ENCODE data around the gene EIF4B. TPM values are rescaled to one million over a fixed set of nuclear protein-coding genes. Genes with fewer than 3 reads are reported as not detected.

The EIF4B gene
- total and polyA plus RNA-seq, 2 experiments from 2014 or later, result 141 to 584 TPM

DNA sequence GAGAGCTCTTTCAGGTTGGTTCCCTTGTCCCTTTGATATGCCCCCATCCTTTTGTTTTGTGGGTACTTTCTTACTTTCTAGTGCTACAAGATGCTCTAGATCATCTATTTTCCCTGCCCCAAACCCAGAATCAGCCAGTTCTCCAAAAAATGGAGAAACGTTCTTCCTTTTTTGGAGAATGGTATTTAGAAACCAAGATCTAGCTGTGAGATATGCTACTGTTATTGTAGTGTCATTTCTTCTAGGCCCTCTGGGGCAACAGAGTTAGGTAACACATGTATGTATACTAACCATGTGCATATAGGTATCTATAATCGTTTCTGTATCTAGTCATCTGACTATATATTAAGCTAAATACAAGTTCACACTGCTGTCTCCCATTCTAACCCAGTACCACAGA, 84.3 kb downstream of the EIF4B start:
- H3K27me3 Mint-ChIP-seq (ENCODE audit: insufficient read depth, low read depth, poor library complexity), result peaks cover 18% of the 10 kb centered on the region

More for the DNA sequence above, 84.3 kb downstream of the EIF4B start:
- TF ChIP-seq, protein P1, sequence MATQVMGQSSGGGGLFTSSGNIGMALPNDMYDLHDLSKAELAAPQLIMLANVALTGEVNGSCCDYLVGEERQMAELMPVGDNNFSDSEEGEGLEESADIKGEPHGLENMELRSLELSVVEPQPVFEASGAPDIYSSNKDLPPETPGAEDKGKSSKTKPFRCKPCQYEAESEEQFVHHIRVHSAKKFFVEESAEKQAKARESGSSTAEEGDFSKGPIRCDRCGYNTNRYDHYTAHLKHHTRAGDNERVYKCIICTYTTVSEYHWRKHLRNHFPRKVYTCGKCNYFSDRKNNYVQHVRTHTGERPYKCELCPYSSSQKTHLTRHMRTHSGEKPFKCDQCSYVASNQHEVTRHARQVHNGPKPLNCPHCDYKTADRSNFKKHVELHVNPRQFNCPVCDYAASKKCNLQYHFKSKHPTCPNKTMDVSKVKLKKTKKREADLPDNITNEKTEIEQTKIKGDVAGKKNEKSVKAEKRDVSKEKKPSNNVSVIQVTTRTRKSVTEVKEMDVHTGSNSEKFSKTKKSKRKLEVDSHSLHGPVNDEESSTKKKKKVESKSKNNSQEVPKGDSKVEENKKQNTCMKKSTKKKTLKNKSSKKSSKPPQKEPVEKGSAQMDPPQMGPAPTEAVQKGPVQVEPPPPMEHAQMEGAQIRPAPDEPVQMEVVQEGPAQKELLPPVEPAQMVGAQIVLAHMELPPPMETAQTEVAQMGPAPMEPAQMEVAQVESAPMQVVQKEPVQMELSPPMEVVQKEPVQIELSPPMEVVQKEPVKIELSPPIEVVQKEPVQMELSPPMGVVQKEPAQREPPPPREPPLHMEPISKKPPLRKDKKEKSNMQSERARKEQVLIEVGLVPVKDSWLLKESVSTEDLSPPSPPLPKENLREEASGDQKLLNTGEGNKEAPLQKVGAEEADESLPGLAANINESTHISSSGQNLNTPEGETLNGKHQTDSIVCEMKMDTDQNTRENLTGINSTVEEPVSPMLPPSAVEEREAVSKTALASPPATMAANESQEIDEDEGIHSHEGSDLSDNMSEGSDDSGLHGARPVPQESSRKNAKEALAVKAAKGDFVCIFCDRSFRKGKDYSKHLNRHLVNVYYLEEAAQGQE (IDR thresholded peaks at IDR 0.05; ENCODE audit: unreplicated experiment), result no peak
- TF ChIP-seq, protein P2, sequence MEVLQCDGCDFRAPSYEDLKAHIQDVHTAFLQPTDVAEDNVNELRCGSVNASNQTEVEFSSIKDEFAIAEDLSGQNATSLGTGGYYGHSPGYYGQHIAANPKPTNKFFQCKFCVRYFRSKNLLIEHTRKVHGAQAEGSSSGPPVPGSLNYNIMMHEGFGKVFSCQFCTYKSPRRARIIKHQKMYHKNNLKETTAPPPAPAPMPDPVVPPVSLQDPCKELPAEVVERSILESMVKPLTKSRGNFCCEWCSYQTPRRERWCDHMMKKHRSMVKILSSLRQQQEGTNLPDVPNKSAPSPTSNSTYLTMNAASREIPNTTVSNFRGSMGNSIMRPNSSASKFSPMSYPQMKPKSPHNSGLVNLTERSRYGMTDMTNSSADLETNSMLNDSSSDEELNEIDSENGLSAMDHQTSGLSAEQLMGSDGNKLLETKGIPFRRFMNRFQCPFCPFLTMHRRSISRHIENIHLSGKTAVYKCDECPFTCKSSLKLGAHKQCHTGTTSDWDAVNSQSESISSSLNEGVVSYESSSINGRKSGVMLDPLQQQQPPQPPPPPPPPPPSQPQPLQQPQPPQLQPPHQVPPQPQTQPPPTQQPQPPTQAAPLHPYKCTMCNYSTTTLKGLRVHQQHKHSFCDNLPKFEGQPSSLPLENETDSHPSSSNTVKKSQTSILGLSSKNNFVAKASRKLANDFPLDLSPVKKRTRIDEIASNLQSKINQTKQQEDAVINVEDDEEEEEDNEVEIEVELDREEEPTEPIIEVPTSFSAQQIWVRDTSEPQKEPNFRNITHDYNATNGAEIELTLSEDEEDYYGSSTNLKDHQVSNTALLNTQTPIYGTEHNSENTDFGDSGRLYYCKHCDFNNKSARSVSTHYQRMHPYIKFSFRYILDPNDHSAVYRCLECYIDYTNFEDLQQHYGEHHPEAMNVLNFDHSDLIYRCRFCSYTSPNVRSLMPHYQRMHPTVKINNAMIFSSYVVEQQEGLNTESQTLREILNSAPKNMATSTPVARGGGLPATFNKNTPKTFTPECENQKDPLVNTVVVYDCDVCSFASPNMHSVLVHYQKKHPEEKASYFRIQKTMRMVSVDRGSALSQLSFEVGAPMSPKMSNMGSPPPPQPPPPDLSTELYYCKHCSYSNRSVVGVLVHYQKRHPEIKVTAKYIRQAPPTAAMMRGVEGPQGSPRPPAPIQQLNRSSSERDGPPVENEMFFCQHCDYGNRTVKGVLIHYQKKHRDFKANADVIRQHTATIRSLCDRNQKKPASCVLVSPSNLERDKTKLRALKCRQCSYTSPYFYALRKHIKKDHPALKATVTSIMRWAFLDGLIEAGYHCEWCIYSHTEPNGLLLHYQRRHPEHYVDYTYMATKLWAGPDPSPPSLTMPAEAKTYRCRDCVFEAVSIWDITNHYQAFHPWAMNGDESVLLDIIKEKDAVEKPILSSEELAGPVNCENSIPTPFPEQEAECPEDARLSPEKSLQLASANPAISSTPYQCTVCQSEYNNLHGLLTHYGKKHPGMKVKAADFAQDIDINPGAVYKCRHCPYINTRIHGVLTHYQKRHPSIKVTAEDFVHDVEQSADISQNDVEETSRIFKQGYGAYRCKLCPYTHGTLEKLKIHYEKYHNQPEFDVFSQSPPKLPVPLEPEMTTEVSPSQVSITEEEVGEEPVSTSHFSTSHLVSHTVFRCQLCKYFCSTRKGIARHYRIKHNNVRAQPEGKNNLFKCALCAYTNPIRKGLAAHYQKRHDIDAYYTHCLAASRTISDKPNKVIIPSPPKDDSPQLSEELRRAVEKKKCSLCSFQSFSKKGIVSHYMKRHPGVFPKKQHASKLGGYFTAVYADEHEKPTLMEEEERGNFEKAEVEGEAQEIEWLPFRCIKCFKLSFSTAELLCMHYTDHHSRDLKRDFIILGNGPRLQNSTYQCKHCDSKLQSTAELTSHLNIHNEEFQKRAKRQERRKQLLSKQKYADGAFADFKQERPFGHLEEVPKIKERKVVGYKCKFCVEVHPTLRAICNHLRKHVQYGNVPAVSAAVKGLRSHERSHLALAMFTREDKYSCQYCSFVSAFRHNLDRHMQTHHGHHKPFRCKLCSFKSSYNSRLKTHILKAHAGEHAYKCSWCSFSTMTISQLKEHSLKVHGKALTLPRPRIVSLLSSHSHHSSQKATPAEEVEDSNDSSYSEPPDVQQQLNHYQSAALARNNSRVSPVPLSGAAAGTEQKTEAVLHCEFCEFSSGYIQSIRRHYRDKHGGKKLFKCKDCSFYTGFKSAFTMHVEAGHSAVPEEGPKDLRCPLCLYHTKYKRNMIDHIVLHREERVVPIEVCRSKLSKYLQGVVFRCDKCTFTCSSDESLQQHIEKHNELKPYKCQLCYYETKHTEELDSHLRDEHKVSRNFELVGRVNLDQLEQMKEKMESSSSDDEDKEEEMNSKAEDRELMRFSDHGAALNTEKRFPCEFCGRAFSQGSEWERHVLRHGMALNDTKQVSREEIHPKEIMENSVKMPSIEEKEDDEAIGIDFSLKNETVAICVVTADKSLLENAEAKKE (CRISPR knock-in tag; IDR thresholded peaks at IDR 0.05), result no peak
- no peak for TF ChIP-seq CREB1 (CRISPR knock-in tag; IDR thresholded peaks at IDR 0.05; ENCODE audit: low read depth)
- TF ChIP-seq, protein P3, sequence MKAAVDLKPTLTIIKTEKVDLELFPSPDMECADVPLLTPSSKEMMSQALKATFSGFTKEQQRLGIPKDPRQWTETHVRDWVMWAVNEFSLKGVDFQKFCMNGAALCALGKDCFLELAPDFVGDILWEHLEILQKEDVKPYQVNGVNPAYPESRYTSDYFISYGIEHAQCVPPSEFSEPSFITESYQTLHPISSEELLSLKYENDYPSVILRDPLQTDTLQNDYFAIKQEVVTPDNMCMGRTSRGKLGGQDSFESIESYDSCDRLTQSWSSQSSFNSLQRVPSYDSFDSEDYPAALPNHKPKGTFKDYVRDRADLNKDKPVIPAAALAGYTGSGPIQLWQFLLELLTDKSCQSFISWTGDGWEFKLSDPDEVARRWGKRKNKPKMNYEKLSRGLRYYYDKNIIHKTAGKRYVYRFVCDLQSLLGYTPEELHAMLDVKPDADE (IDR thresholded peaks at IDR 0.05), result no peak
- no peak for TF ChIP-seq ZNF331 (CRISPR knock-in tag; IDR thresholded peaks at IDR 0.05; ENCODE audit: low read depth)
- no peak for TF ChIP-seq EZH2phosphoT487 (IDR thresholded peaks at IDR 0.05; ENCODE audit: unreplicated experiment)
- no peak for TF ChIP-seq EZH2 (IDR thresholded peaks at IDR 0.05; ENCODE audit: low read depth, unreplicated experiment)
- no peak for TF ChIP-seq POLR2AphosphoS5 (IDR thresholded peaks at IDR 0.05; ENCODE audit: low read depth)
- no peak for TF ChIP-seq STAT1 (IDR thresholded peaks at IDR 0.05; ENCODE audit: unreplicated experiment)
- TF ChIP-seq ZNF114 (CRISPR knock-in tag; IDR thresholded peaks at IDR 0.05), result no peak
- TF ChIP-seq NANOG (IDR thresholded peaks at IDR 0.05; ENCODE audit: borderline replicate concordance), result no peak
- TF ChIP-seq, protein P4, sequence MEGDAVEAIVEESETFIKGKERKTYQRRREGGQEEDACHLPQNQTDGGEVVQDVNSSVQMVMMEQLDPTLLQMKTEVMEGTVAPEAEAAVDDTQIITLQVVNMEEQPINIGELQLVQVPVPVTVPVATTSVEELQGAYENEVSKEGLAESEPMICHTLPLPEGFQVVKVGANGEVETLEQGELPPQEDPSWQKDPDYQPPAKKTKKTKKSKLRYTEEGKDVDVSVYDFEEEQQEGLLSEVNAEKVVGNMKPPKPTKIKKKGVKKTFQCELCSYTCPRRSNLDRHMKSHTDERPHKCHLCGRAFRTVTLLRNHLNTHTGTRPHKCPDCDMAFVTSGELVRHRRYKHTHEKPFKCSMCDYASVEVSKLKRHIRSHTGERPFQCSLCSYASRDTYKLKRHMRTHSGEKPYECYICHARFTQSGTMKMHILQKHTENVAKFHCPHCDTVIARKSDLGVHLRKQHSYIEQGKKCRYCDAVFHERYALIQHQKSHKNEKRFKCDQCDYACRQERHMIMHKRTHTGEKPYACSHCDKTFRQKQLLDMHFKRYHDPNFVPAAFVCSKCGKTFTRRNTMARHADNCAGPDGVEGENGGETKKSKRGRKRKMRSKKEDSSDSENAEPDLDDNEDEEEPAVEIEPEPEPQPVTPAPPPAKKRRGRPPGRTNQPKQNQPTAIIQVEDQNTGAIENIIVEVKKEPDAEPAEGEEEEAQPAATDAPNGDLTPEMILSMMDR (conservative IDR thresholded peaks at IDR 0.05; ENCODE audit: low read depth in 2 of 2), result no peak
- no peak for TF ChIP-seq JUNB (IDR thresholded peaks at IDR 0.05; ENCODE audit: unreplicated experiment)
- DNase-seq (ENCODE audit: low spot score) (no peak), ATAC-seq (no peak)
- no peak overlapping the region for H3K4me2 ChIP-seq
- no peaks in the 10 kb centered on the region for H3K9me2 ChIP-seq (ENCODE audit: insufficient read depth)
- H3K9me3 Mint-ChIP-seq, result no peaks in the 10 kb centered on the region
- no peaks in the 10 kb centered on the region for H3K36me3 ChIP-seq (ENCODE audit: insufficient read depth)
- H2AFZ ChIP-seq, result no peak overlapping the region
- no peak overlapping the region for H3K27ac ChIP-seq (ENCODE audit: low read depth)
- H3K27me3 ChIP-seq (ENCODE audit: insufficient read depth), result peaks cover 19% of the 10 kb centered on the region
- H3K4me1 ChIP-seq (ENCODE audit: insufficient read depth), result peaks cover 6% of the 10 kb centered on the region; the same call in 1 of the 2 replicates
- no peaks in the 10 kb centered on the region for H3K79me2 ChIP-seq (replicated peaks; ENCODE audit: insufficient read depth)
- no peak overlapping the region for H3K4me3 ChIP-seq
- H4K20me1 ChIP-seq (replicated peaks; ENCODE audit: insufficient read depth), result no peaks in the 10 kb centered on the region
- 0 out of 2 replicates have a peak, but pooled peaks cover 3% of the 10 kb centered on the region for H3F3A ChIP-seq (replicated peaks; ENCODE audit: low read depth)
- H3K36me3 Mint-ChIP-seq (ENCODE audit: low read depth), result no peaks in the 10 kb centered on the region
- H3K4me3 Mint-ChIP-seq, result no peak overlapping the region
- peaks cover 13% of the 10 kb centered on the region for H3K4me1 Mint-ChIP-seq
- no peak overlapping the region for H3K27ac Mint-ChIP-seq
